RKO (cell line): ENCODE data around the gene AAR2.

Experiments used
- DNase-seq: peaks from one replicate; pipeline ENCODE4 v3.0.0-alpha.2; 2016; ENCODE audit warnings: low spot score

Gene AAR2

DNA sequence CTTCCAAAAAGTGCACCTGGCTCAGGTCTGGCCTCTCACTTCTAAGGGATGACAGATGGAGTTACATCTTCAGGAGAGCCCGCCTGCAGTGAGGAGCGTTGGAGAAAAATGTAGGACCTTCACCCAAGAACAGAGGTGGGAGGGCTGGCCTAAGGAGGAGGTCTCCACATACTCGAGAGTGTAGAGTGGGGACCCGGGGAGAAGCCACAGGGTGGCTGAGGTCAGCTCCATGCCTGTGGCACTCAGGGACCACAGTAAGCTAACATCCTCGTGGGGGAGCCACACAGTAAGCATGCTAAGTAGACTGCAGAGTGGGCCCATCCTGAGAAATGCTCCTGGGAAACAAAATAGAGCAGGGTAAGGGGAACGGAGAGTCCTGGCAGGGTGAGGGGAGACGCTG lies 24.0 kb downstream of the AAR2 start:
- DNase-seq, result no peak

DNA sequence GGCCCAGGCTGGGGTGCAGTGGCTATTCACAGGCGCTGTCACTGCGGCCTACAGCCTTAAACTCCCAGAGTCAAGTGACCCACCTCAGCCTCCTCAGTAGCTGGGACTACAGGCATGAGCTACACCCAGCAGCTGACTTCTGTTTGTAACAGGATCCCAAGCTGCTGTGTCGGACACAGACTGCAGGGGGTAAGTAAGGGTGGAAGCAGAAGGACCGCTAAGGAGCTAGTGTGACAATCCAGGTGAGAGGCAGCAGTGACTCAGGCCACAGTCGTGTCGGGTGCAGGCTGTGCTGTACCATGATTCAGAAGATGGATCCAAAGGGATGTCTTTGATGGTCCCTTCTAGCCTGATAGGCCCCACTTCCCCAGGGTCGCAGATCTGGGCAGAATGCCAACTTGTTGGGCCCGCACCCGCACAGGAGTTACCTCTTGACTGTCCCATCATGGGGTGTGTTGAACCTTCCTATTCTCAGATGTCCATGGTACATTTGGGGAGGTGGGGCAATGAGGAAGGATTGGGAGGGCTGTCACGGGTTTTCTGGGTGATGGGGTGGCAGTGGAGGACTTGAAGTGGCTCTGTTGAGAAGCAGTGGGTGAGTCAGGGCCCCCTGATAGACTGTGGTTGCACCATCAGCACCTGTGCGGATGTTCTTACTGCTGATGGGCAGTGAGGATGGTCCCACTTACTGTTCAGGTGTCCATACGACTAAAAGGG lies 25.3 kb downstream of the AAR2 start:
- DNase-seq, result peak; percentile 19

- DNase-seq, result no peak
Measured at GRCh38 chr20:36262440-36262839, 26.2 kb downstream of the AAR2 start.

GRCh38 chr20:36264426-36265246 lies 28.4 kb downstream of the AAR2 start:
- no peak for DNase-seq

GRCh38 chr20:36266189-36266588 lies 29.9 kb downstream of the AAR2 start:
- DNase-seq, result no peak

DNA sequence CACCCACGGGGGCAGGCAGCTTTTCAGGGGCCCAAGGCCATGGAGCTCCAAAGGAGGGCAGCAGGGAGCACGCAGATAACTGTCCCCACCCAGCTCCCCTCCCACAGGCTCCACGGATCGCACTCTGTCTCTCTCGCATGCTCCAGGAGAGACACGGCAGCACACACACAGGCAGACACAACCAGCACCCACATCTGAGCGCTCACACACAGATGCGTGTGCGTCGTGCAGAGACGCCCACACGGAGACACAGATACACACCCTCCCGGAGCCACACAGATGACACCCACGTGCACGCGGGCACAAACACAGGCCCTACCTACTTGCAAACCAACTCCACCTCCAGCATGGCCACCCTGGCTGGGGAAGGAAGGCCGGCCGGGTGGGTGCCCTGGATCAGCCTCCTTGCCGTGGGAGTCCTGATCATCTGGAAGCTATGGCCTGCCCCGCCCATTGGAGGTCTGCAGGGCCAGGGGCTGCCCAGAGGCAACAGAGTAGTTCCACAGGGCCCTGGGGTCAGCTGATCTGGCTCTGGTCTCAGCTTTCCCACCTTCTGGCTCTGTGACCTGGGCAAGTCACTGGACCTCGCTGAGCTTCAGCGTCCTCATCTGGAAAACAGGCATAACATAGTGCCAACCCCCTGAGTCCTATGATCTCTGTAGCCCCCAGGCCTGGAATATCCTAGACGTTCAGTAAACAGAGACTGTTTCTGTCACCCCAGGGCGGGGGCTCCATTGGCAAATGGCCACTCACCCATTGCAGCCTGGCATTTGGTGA lies 31.5 kb downstream of the AAR2 start:
- no peak for DNase-seq

DNA sequence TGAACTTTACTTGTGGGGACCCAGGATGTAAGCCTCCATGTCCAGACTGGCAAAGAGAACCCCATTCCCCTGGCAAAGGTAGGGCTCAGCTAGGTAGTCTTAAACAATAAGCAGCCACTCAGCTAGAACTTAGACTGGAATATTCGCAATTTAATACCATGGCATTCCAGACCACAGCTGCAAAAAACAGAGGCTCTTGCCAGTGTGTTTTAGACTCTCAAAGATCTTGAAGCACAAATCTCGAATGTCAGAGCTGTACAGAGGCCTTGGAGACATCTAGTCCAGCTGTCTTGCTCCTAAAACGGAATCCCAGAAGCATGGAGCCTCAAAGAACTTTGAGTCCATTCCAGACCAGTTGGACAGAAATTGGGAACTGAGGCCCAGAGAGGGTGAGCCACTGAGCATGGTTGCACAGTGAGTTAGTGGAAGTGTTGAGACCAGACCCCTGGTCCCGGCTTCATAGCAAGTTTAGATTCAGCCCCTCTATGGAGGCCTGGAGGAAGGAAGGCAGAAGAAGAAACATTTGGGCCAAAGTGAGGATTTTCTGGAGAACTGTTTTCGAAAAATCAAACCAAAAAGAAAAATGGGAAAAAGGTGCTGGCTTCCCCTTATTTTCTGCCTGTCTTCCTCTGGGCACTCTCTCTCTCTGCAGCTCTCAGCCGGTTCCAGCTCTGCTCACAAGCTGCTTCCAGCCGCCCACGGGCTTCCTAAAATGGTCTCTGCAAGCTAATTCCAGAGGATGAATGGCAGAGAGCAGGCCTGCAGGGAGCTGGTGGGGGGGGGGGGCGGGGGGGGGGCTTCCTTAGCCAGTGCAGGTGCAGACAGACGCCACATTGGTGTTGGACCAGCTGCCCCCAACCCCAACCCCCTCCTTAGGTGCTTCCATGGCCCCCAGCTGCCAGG lies 32.4 kb downstream of the AAR2 start:
- DNase-seq, result no peak

GRCh38 chr20:36269507-36269906 lies 33.2 kb downstream of the AAR2 start:
- no peak for DNase-seq

DNA sequence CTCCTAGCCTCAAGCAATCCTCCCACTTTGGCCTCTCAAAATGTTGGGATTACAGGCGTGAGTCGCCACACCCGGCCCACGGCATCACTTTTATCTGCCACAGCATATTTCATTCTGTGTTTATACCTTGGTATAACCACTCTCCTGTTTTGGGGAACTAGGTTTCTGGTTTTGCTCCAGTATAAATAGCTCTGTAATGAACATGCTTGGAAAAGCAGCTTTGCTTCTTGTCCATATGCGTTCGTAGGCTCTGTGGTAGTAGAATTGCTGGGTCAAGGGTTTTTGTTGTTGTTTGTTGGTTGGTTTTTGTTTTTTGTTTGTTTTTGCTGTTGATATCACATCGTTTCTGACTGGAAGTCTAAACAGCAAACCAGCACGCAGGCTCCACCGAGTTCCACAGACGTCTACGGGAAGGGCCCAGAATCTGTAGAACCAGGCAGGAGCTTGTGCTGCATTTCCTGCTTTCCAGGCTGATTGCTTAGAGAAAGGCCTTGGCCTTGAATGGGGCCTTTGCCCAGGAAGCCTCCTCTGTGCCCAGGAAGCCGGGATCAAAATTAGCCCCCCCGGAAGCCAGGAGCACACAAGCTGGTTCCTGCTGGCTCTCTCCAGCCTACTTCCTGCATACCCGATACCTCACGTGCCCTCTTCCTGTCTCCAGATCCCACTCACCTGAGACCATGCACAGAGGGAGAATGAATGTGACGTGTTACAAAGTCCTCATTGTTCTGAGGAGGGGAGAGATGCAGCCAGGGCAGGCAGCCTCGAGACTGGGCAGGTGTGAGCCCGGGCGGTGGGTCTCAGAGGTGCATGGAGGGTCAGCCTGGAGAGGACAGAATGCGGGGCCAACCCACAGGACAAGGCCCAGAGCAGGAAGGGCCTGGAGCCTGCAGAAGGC lies 34.7 kb downstream of the AAR2 start:
- DNase-seq, result no peak

- no peak for DNase-seq
Measured at GRCh38 chr20:36271639-36272546, 35.6 kb downstream of the AAR2 start.

DNA sequence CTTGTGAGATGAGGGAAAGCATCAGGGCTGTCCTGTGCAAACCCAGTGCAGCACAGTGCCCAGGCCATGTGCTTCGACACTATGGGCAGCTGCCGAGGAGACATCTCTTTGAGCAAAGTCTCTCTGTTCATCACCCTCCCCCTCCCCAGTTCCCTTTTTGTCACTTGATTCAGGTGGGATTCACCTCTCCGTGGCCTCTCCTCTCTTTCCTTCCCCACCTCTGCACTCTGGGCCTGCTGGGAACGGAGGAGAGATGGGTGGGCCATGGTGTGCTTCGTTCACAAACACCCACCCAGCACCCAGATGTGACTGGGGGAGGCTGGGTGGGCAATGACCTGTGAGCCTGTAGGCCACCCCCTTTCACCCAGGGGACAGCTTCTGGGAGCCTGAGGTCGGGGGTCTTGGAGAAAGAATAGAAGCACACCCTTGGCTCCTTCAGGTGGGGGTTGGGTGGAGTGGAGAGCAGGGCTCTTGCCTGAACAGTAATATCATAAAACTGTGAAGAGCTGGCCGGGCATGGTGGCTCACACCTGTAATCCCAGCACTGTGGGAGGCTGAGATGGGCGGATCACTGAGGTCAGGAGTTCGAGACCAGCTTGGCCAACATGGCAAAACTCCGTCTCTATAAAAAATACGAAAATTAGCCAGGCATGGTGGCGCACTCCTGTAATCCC lies 36.4 kb downstream of the AAR2 start:
- no peak for DNase-seq

DNA sequence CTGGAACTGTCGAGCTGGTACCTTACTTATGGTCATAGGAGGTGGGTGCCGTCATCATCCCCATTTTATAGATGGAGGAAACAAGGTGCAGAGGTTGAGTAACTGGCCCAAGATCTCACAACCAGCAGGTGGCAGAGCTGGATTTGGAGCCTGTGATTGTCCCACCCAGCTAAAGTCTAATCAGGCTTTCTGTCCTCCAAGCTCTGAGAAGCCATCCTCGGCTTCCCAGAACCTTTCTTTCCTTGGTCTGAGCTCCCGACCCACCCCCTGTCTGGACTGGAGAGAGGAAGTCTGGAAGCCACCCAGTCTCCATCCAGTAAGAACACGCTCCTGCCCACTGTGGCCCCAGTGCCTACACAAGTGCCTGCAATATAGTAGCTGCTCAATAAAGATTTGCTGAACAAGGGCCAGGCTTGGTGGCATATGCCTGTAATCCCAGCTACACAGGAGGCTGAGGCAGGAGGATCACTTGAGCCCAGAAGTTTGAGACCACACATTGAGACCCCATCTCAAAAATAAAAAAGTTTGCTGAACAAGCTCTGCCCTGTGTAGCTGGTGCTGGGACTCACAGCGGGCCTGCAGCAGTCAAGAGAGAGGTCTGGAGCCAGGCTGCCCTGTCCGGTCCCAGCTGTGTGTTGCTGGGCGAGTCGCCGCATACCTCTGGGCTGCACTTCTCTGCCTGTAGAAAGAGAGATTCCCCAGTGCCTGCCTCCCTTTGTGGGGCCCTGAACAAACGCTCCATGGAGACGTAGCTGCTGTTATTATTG lies 37.3 kb downstream of the AAR2 start:
- DNase-seq, result peak; percentile 58

DNA sequence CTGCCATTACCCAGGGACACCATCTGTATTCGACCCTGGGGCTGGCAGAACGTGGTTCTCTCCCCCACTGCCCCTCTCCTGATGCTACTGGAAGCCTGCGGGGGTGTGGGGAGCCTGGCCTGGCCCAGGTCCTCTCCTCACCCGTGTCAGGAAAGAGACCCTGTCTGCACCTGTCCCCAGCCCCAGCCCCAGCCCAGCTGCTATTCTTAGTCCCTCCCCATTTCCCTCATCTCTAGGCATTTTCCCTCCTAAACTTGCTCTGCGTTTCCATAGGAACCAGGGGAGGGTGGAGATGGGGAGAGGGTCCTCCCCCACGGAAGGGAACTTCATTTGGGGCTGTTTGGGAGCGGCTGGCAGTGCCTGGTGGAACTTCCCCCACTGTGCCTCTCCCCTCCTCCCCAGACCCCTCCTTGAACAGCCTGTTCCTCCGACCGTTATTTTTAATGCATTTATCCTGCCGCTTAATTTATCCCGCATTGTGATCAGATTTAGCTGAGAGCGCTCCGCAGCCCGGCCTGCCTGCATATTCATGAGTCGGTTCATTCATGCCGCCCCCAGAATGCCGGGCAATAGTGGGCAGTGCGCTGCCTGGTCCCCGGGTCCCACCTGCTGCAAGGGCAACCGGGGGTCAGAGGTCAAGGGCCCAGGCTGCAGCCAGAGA lies 38.0 kb downstream of the AAR2 start:
- DNase-seq, result no peak

DNA sequence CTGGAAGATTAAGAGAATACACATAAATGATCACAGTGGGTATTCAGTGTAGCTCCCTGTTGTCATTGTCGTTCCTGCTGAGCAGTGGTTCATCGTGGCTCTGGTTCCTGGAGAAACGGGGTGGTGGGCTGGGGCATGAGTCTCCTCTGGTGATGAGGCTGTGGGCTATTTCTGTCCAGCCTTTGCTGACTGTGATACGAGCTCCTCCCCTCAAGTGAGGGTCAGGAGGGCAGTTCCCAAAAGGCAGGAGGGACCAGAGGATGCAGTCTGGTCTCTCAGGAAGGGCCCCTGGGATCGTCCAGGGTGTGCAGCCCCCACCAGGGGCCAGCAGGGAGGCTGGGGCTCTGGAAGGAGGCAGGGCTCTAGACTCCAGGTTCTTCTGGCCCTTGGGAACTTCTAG lies 38.7 kb downstream of the AAR2 start:
- DNase-seq, result no peak

- DNase-seq, result no peak
Measured at GRCh38 chr20:36275441-36276189, 39.3 kb downstream of the AAR2 start.

GRCh38 chr20:36277546-36277945 lies 41.3 kb downstream of the AAR2 start:
- DNase-seq, result no peak

- no peak for DNase-seq
Measured at GRCh38 chr20:36279362-36279761, 43.1 kb downstream of the AAR2 start.
